HFFc6 (cell line): ENCODE data around the gene EIF2A. TPM values are rescaled to one million over a fixed set of nuclear protein-coding genes. Genes with fewer than 3 reads are reported as not detected.
"Not testable (repeated sequence)": the region's sequence is repeated elsewhere in the genome, so short reads cannot be mapped to it uniquely, and the experiment has no call there.

Source experiments
- DNase-seq: peaks from one replicate; pipeline ENCODE4 v3.0.0-alpha.2; 2018
- H3K27ac Mint-ChIP-seq: 2 replicates; pipeline ENCODE4 v1.8.0; 2020; ENCODE audit warnings: mild to moderate bottlenecking, mixed read lengths
- H3K27me3 Mint-ChIP-seq: 2 replicates; pipeline ENCODE4 v1.8.0; 2021; ENCODE audit warnings: mild to moderate bottlenecking, moderate library complexity, mixed read lengths; ENCODE audit not compliant: insufficient read depth
- H3K36me3 Mint-ChIP-seq: 2 replicates; pipeline ENCODE4 v1.8.0; 2021; ENCODE audit warnings: low read depth, mixed read lengths
- H3K4me1 Mint-ChIP-seq: 2 replicates; pipeline ENCODE4 v1.8.0; 2020; ENCODE audit warnings: low read depth, mixed read lengths
- H3K4me3 Mint-ChIP-seq: 2 replicates; pipeline ENCODE4 v1.8.0; 2020; ENCODE audit warnings: mild to moderate bottlenecking, moderate library complexity, mixed read lengths
- H3K9me3 Mint-ChIP-seq: 2 replicates; pipeline ENCODE4 v1.8.0; 2020; ENCODE audit warnings: mild to moderate bottlenecking, mixed read lengths
- total RNA-seq, 6 experiments: library from RNA; stranded (reverse); fragmentation: NEBNext Ultra II Directional; extraction: Animal tissue kit (Norgen Biotek cat#: 25700); gene quantifications; 2 replicates in 1 of 6; 3 replicates in 5 of 6; pipeline ENCODE4 v1.2.3, GENCODE V29; 2021
- TF ChIP-seq, protein P1 (sequence below): fragments of 200-600 bp; sonication (generic); IDR thresholded peaks from 2 replicates; pipeline ENCODE4 v1.5.0; 2021; ENCODE audit warnings: antibody characterized with exemption, mild to moderate bottlenecking

The EIF2A gene
- total RNA-seq, 6 experiments from 2014 or later, result 69.6 to 85.9 (median 75.0) TPM

- H3K27ac Mint-ChIP-seq, result no peak overlapping the region
- no peak overlapping the region for H3K4me3 Mint-ChIP-seq
- DNase-seq, result no peak
- no peaks in the 10 kb centered on the region for H3K27me3 Mint-ChIP-seq
- no peaks in the 10 kb centered on the region for H3K9me3 Mint-ChIP-seq
- H3K36me3 Mint-ChIP-seq, result peaks cover 20% of the 10 kb centered on the region
- peaks cover 27% of the 10 kb centered on the region for H3K4me1 Mint-ChIP-seq
- TF ChIP-seq, protein P1, sequence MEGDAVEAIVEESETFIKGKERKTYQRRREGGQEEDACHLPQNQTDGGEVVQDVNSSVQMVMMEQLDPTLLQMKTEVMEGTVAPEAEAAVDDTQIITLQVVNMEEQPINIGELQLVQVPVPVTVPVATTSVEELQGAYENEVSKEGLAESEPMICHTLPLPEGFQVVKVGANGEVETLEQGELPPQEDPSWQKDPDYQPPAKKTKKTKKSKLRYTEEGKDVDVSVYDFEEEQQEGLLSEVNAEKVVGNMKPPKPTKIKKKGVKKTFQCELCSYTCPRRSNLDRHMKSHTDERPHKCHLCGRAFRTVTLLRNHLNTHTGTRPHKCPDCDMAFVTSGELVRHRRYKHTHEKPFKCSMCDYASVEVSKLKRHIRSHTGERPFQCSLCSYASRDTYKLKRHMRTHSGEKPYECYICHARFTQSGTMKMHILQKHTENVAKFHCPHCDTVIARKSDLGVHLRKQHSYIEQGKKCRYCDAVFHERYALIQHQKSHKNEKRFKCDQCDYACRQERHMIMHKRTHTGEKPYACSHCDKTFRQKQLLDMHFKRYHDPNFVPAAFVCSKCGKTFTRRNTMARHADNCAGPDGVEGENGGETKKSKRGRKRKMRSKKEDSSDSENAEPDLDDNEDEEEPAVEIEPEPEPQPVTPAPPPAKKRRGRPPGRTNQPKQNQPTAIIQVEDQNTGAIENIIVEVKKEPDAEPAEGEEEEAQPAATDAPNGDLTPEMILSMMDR, result no peak
Observed at GRCh38 chr3:150613034-150613433, 66.4 kb downstream of the EIF2A start.

DNA sequence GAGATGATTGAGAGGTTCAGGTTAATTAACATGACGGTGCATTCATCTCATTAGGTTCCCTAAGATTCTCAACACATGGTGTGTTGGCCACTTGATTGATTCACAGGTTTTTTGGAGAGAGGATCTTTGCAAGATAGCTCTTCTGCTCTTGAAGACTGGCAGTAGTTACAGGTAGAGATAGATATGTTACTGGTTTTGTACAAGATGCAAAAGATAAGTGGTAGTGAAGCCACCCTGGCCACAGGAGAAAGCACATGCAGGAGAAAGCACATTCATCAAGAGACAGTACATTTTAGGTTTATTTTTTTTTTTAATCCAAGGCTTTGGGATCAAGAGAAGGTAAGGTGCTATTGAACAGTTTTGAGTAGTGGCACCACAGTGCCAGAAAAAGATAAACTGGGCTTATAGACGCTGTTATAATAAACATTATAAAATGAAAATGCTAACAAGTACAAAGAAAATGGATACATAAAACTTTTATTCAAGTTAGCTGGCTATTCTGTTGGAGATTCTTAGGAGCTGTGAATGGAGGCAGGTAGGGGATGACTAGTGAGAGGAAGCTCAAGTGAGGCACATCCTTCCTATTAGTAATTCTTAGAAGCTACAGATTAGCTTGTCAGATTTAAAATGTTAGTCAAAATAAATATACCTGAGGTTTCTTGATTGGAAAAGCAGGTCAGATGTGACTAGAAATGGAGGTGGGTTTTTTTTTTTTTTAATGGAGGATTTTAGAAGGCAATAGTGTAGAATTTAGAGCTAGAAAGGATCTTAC is 67.3 kb downstream of the EIF2A start:
- H3K4me3 Mint-ChIP-seq, result no peak overlapping the region
- TF ChIP-seq, protein P1, result no peak
- peaks cover 20% of the 10 kb centered on the region for H3K36me3 Mint-ChIP-seq
- H3K27me3 Mint-ChIP-seq, result no peaks in the 10 kb centered on the region
- H3K27ac Mint-ChIP-seq, result no peak overlapping the region; the same call in 1 of the 2 replicates
- no peaks in the 10 kb centered on the region for H3K9me3 Mint-ChIP-seq
- no peak for DNase-seq
- peaks cover 19% of the 10 kb centered on the region for H3K4me1 Mint-ChIP-seq

- H3K4me1 Mint-ChIP-seq, result peaks cover 29% of the 10 kb centered on the region
- peaks cover 3% of the 10 kb centered on the region for H3K36me3 Mint-ChIP-seq
- no peak overlapping the region for H3K4me3 Mint-ChIP-seq
- no peaks in the 10 kb centered on the region for H3K27me3 Mint-ChIP-seq
- no peaks in the 10 kb centered on the region for H3K9me3 Mint-ChIP-seq
- DNase-seq, result no peak
- TF ChIP-seq, protein P1, result no peak
- no peak overlapping the region for H3K27ac Mint-ChIP-seq
Observed at GRCh38 chr3:150620002-150620689, 73.6 kb downstream of the EIF2A start.

GRCh38 chr3:150622955-150623354 is 76.4 kb downstream of the EIF2A start:
- H3K27ac Mint-ChIP-seq, H3K4me3 Mint-ChIP-seq, H3K27me3 Mint-ChIP-seq, DNase-seq, H3K9me3 Mint-ChIP-seq: not testable (repeated sequence)
- Mint-ChIP-seq H3K4me1 (peaks cover 29% of the 10 kb centered on the region), H3K36me3 (peaks cover 24% of the 10 kb centered on the region)

DNA sequence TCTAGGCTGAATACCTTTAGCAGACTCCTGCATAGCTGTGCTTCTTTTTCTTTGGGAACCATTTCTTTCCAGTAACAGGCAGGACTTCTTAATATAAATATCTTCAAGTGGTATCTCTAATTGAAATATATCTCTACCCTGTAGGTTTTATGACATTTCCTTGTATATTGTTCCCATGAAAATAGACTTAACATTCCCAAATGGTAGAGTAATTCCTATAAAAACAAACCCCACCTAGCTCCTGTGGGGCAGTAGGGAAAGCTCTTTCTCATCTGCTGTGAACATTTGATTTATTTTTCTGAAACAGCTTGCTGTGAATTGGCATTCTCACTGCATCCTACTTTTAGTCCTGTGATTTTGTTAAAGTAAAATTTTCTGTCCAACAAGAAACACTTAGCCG is 77.4 kb downstream of the EIF2A start:
- Mint-ChIP-seq H3K27ac (peak overlapping the region; percentile 37; the same call in 1 of the 2 replicates), H3K4me3 (no peak overlapping the region), H3K9me3 (no peaks in the 10 kb centered on the region), H3K27me3 (no peaks in the 10 kb centered on the region), H3K4me1 (peaks cover 29% of the 10 kb centered on the region), H3K36me3 (peaks cover 24% of the 10 kb centered on the region)
- TF ChIP-seq, protein P1, result no peak
- no peak for DNase-seq
